Left cardiac atrium (tissue), 4 donors: Measurements from ENCODE around the gene IPO13. TPM values are rescaled to one million over a fixed set of nuclear protein-coding genes. Genes with fewer than 3 reads are reported as not detected.
A peak's percentile ranks its signal among the peaks of the same experiment; 100 is the strongest.

Source experiments
- ATAC-seq, 2 donors: fragments of 200-7000 bp; cut with Tn5 transposase; one replicate each; pipeline ENCODE4 v1.9.1; 2020; ENCODE audit warnings: mild to moderate bottlenecking in 2 of 2, moderate library complexity in 2 of 2
- DNase-seq: peaks from one replicate; pipeline ENCODE4 v3.0.0-alpha.2; 2020
- intact Hi-C, 2 donors: fragments of 100-400 bp; cut with DNase I; formaldehyde crosslinking; loops; one replicate each; pipeline versions ENCODE4 v1.14.1 to v1.15.1; 2022 to 2023
- total RNA-seq, 2 donors: library from RNA; stranded (reverse); fragmentation: NEBNext Ultra II Directional; extraction: Animal tissue kit (Norgen Biotek cat#: 25700); gene quantifications; one replicate each; pipeline ENCODE4 v1.2.1, GENCODE V29; 2021
- donor health status: DM: no; HTN: yes; CAD: no.
- donor health status: DM: no; HTN: yes; CAD: no; lungs with severe emphysema.
- donor health status: DM: yes; HTN: yes; CAD: no.
- donor health status: Dilated cardiomyopathy.

IPO13 gene
- total RNA-seq, 2 donors from 2014 or later, result 26.7 to 30.1 TPM

- intact Hi-C loops, result no loop called here
- ATAC-seq (no peak), DNase-seq (no peak)
These were observed 21.7 kb downstream of the IPO13 start for GRCh38 chr1:43968348-43968948.

DNA sequence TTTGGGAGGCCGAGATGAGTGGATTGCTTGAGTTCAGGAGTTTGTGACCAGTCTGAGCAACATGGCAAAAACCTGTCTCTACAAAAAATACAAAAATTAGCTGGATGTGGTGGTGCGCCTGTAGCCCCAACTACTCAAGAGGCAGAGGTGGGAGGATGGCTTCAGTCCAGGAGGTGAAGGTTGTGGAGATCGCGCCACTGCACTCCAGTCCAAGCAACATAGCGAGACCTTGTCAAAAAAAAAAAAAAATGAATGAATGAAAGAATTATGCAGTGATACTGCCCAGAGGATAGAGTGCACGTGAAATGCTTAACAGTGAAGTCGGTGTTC, 22.6 kb downstream of the IPO13 start:
- intact Hi-C loops, result no loop called here

DNA sequence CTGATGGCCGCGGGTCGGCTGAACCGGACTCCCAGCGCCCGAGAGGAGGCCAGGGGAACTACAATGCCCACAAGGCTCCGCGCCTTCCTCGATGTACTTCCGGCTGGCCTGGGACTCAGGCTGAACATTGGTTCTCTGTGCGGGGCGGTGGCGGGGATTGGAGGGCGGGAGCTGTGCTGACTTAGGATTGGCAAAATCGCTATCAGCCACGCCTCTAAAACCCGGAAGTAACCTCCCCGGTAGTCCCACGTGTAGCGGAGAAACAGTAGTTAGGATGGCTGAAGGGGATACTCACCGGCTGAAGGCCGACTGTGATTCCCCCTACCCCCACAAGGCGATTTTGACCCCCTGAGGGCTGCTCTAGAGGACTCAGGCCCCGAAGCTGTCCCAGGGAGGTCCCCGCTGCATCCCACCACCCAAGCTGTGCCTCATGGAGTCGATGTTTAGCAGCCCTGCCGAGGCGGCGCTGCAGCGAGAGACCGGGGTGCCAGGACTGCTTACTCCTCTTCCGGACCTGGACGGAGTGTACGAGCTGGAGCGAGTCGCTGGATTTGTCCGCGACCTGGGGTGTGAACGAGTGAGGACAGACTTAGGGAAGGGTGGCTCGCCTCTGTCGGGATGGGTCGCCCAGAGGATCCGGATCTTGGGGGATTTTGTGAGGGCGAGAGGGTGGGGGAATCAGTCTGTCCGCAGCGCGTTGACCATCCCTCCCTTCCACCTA, 23.2 kb downstream of the IPO13 start, which contains the start of gene DPH2:
TSS of gene DPH2 (plus strand) at position 265 of the 721 bp plus-strand sequence. CDS start at position 431, 166 bp downstream.
- intact Hi-C loops, result no loop called here
- ATAC-seq (peak; percentile 93 to 95), DNase-seq (peak; percentile 98)

More for the DNA sequence above, 22.6 kb downstream of the IPO13 start:
- ATAC-seq, result no peak
- no peak for DNase-seq

- ATAC-seq, result no peak
- intact Hi-C loops, result no loop called here
- DNase-seq, result no peak
These were observed 23.8 kb downstream of the IPO13 start for GRCh38 chr1:43970502-43970901.

DNA sequence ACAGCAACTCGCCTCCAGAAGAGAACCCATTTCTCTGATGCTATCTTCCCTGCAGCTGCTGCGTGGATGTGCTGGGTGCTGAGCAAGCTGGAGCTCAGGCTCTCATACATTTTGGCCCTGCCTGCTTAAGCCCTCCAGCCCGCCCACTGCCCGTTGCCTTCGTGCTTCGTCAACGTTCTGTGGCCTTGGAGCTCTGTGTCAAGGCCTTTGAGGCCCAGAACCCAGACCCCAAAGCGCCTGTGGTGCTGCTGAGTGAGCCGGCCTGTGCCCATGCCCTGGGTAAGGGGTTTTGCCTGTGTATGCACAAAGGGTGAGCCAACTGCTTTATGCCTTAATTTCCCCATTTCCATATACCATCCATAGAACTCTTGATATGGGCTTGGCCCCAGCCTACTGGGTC, 24.2 kb downstream of the IPO13 start:
- DNase-seq, result no peak
- ATAC-seq, result no peak
- intact Hi-C loops, result no loop called here

GRCh38 chr1:43971336-43971980, 24.7 kb downstream of the IPO13 start:
- DNase-seq (no peak), ATAC-seq (no peak)
- intact Hi-C loops, result no loop called here

- intact Hi-C loops, result no loop called here
- ATAC-seq (no peak), DNase-seq (no peak)
These were observed 27.3 kb downstream of the IPO13 start for GRCh38 chr1:43973981-43974442.

GRCh38 chr1:43974443-43975248, 27.9 kb downstream of the IPO13 start, which contains the start of gene ATP6V0B:
ATP6V0B (plus strand) TSS chr1:43974960; CDS start chr1:43975041, 81 bp downstream.
- intact Hi-C loops, result no loop called here
- DNase-seq (peak; percentile 98), ATAC-seq (peak; percentile 88 to 92)

DNA sequence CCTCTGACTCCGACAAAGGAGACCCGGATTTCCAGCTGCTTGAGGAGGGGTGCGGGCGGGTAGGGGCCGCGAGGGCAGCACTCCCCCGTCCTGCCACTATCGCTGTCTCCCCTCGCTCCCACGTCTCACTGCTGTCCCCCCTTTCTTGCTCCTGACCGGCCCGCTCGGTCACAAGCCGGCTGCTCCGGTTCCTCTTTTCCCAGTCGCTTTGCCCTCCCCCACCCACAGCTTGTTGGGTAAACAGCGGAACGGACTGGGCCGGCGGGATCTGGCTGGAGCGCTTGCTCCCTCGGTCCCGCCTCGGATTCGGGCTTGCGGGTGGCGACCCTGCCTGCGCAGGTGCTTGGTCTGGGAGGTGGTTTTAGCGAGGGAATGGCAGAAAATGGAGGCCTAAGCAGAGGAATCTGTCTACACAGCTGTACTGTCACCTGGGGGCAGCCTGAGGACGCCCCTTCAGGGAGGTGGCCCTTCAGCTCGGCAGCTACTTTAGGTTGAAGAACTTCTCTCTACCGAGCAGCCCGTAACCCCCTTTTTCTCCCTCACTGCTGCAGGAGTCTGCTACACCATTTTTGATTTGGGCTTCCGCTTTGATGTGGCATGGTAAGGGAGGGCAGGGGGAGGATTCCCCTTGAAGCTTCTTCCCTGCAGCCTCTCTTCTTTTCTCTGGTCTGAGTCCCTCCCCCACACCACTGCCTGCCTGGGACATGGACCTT, 28.7 kb downstream of the IPO13 start:
- DNase-seq (peak; percentile 74), ATAC-seq (peak; percentile 34 to 39)
- intact Hi-C loops, result no loop called here

DNA sequence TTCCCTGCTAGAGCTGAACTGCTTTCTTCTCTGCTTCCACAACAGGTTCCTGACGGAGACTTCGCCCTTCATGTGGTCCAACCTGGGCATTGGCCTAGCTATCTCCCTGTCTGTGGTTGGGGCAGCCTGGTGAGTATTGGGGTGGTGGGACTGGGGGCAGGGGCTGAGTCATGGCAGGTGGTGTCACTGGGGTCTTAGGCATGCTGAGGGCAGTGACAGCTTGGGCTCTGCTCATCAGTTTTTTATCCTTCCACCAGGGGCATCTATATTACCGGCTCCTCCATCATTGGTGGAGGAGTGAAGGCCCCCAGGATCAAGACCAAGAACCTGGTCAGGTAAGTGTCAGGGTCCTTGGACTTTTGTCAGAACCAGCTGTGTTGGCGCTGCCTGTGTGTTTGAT, 29.3 kb downstream of the IPO13 start:
- intact Hi-C loops, result no loop called here
- ATAC-seq (no peak), DNase-seq (no peak)

GRCh38 chr1:43976890-43977289, 30.1 kb downstream of the IPO13 start:
- intact Hi-C loops, result no loop called here
- no peak for ATAC-seq
- no peak for DNase-seq

DNA sequence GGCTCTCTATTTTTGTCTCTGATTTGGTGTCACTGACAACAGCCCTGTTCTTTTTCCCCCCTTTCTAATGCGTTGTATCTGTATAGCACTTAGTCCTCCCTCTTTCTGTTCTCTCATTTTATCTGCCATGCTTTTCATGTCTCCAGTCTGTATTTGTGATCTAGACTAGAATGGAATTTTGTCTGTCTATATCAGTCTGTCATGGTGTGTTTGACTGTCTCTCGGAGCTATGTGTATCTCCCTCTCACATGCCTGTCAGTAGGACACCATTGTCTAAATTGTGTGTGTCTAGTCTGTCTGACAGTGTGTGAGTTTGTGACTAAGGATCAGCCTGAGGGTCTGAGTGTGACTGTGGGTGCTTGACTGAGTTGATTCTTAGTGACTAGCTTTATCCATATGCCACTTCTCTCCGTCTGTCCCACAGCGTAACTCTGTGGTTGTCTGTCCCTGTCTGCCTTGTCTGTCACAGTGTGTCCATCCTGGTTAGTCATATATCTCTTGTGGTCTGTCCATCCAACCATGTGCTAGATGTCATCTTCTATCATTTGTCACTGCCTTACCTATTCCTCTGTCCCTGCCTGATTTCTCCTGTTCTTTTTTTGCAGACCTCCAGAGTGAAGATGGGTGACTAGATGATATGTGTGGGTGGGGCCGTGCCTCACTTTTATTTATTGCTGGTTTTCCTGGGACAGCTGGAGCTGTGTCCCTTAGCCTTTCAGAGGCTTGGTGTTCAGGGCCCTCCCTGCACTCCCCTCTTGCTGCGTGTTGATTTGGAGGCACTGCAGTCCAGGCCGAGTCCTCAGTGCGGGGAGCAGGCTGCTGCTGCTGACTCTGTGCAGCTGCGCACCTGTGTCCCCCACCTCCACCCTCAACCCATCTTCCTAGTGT, 30.9 kb downstream of the IPO13 start:
- intact Hi-C loops, result no loop called here
- DNase-seq, result no peak
- ATAC-seq, result no peak

GRCh38 chr1:43978264-43978550, 31.5 kb downstream of the IPO13 start:
- intact Hi-C loops, result no loop called here
- DNase-seq, result no peak
- ATAC-seq, result no peak

GRCh38 chr1:43978551-43979260, 32.0 kb downstream of the IPO13 start, which contains the start of gene B4GALT2:
B4GALT2 (plus strand) TSS chr1:43979210; CDS start chr1:43981161, 1,951 bp downstream.
- ATAC-seq (no peak), DNase-seq (peak; percentile 57)
- intact Hi-C loops, result no loop called here

GRCh38 chr1:43979261-43979527, 32.4 kb downstream of the IPO13 start:
- ATAC-seq (no peak), DNase-seq (no peak)
- intact Hi-C loops, result no loop called here

DNA sequence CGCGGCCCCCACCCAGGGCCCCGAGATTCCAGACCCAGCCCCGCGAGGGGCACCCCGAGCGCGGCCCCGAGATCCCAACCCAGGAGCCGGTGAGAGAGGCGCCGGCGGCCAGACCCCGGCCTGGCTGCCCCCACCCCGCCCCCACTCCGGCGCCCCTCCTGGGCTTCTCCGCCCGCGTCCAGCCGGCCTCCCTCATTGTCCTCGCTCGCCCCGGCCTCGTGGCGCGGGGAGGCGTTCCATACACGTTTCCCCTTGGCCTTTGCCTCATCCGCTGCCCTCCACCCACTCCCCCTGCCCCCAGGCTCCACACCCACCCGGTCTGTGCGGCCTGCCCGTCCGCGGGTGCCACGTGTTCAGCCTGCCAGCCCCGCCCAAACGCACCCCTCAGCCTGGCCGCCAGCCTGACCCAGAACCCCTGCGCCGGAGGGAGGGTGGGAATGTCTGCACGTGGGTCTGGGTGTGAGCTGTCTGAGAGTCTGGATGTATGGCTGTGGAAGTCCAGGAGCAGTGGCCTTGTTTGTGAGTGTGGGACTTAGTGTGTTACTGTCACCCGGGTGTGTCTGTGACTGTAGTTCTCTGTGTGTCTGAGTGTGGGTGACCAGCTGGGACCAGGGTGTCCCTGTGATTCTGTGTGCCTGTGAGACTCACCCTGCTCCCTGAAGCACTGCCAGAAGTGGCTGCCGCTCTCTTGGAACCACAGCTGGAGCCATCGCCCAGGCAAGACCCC, 32.9 kb downstream of the IPO13 start:
- intact Hi-C loops, result no loop called here
- peak; percentile 72 for DNase-seq
- peak; percentile 13 to 31 for ATAC-seq
